ENCODE results near the gene EPS8L3.
A peak's percentile ranks its signal among the peaks of the same experiment; 100 is the strongest.
"Not testable (repeated sequence)": the region's sequence is repeated elsewhere in the genome, so short reads cannot be mapped to it uniquely, and the experiment has no call there.

The EPS8L3 gene

GRCh38 chr1:109748311-109748710 is 15.4 kb downstream of the EPS8L3 start:
- not testable (repeated sequence) for DNase-seq (ENCODE audit: insufficient read length, low spot score); FAIRE-seq

- no peak for FAIRE-seq
Observed at GRCh38 chr1:109740615-109741373, 22.9 kb downstream of the EPS8L3 start, which contains the start of gene GSTM3. TSS of gene GSTM3 (minus strand) at chr1:109741038. CDS start at chr1:109740287, 751 bp downstream.

GRCh38 chr1:109739738-109740614 is 23.7 kb downstream of the EPS8L3 start:
- DNase-seq (ENCODE audit: insufficient read length, low spot score) (peak; percentile 71), FAIRE-seq (no peak)

More at GRCh38 chr1:109740615-109741373, 22.9 kb downstream of the EPS8L3 start, which contains the start of gene GSTM3:
- no peak for DNase-seq (ENCODE audit: insufficient read length, low spot score)

GRCh38 chr1:109733236-109733870 is 30.4 kb downstream of the EPS8L3 start:
- FAIRE-seq, result no peak
- DNase-seq (ENCODE audit: insufficient read length, low spot score), result no peak

- FAIRE-seq, result no peak
Observed at GRCh38 chr1:109732390-109732881, 31.3 kb downstream of the EPS8L3 start.

GRCh38 chr1:109730666-109731065 is 33.1 kb downstream of the EPS8L3 start:
- no peak for FAIRE-seq
- no peak for DNase-seq (ENCODE audit: insufficient read length, low spot score)

More at GRCh38 chr1:109732390-109732881, 31.3 kb downstream of the EPS8L3 start:
- DNase-seq (ENCODE audit: insufficient read length, low spot score), result no peak

- FAIRE-seq, result no peak
Observed at GRCh38 chr1:109728870-109729269, 34.9 kb downstream of the EPS8L3 start.

GRCh38 chr1:109726728-109727373 is 36.9 kb downstream of the EPS8L3 start:
- FAIRE-seq (no peak), DNase-seq (ENCODE audit: insufficient read length, low spot score) (no peak)

More at GRCh38 chr1:109728870-109729269, 34.9 kb downstream of the EPS8L3 start:
- no peak for DNase-seq (ENCODE audit: insufficient read length, low spot score)

- DNase-seq (ENCODE audit: insufficient read length, low spot score), result no peak
- no peak for FAIRE-seq
Observed at GRCh38 chr1:109726007-109726406, 37.7 kb downstream of the EPS8L3 start.

GRCh38 chr1:109725510-109725909 is 38.2 kb downstream of the EPS8L3 start:
- no peak for DNase-seq (ENCODE audit: insufficient read length, low spot score)
- no peak for FAIRE-seq

GRCh38 chr1:109724933-109725332 is 38.8 kb downstream of the EPS8L3 start:
- FAIRE-seq (no peak), DNase-seq (ENCODE audit: insufficient read length, low spot score) (no peak)

GRCh38 chr1:109722908-109723691 is 40.6 kb downstream of the EPS8L3 start:
- no peak for FAIRE-seq
- DNase-seq (ENCODE audit: insufficient read length, low spot score), result no peak

GRCh38 chr1:109721971-109722370 is 41.8 kb downstream of the EPS8L3 start:
- no peak for DNase-seq (ENCODE audit: insufficient read length, low spot score)
- no peak for FAIRE-seq

- FAIRE-seq (no peak), DNase-seq (ENCODE audit: insufficient read length, low spot score) (no peak)
Observed at GRCh38 chr1:109721042-109721441, 42.7 kb downstream of the EPS8L3 start.

GRCh38 chr1:109719337-109719837 is 44.3 kb downstream of the EPS8L3 start:
- FAIRE-seq (no peak), DNase-seq (ENCODE audit: insufficient read length, low spot score) (no peak)

GRCh38 chr1:109718495-109718894 is 45.2 kb downstream of the EPS8L3 start:
- FAIRE-seq (no peak), DNase-seq (ENCODE audit: insufficient read length, low spot score) (peak; percentile 20)

GRCh38 chr1:109717729-109718128 is 46.0 kb downstream of the EPS8L3 start:
- DNase-seq (ENCODE audit: insufficient read length, low spot score), result no peak
- no peak for FAIRE-seq

GRCh38 chr1:109716570-109717090 is 47.1 kb downstream of the EPS8L3 start:
- FAIRE-seq (no peak), DNase-seq (ENCODE audit: insufficient read length, low spot score) (no peak)

- no peak for FAIRE-seq
- DNase-seq (ENCODE audit: insufficient read length, low spot score), result no peak
Observed at GRCh38 chr1:109716121-109716520, 47.6 kb downstream of the EPS8L3 start.

All from HTR-8/SVneo (cell line).